ENCODE measurements around the gene CAMTA1.

CAMTA1 gene

GRCh38 chr1:7658099-7658498 lies 872.8 kb downstream of the CAMTA1 start:
- no peak for DNase-seq (ENCODE audit: low spot score)

GRCh38 chr1:7659514-7659913 lies 874.3 kb downstream of the CAMTA1 start:
- DNase-seq (ENCODE audit: low spot score), result no peak

- no peak for DNase-seq (ENCODE audit: low spot score)
Measured at GRCh38 chr1:7663451-7664146, 878.3 kb downstream of the CAMTA1 start.

- DNase-seq (ENCODE audit: low spot score), result no peak
Measured at GRCh38 chr1:7664147-7664892, 879.1 kb downstream of the CAMTA1 start.

GRCh38 chr1:7664893-7665250 lies 879.6 kb downstream of the CAMTA1 start:
- no peak for DNase-seq (ENCODE audit: low spot score)

GRCh38 chr1:7666249-7666648 lies 881.0 kb downstream of the CAMTA1 start:
- DNase-seq (ENCODE audit: low spot score), result no peak

- no peak for DNase-seq (ENCODE audit: low spot score)
Measured at GRCh38 chr1:7667159-7667558, 881.9 kb downstream of the CAMTA1 start.

GRCh38 chr1:7667625-7668218 lies 882.5 kb downstream of the CAMTA1 start:
- peak; percentile 95 for DNase-seq (ENCODE audit: low spot score)

GRCh38 chr1:7669559-7670311 lies 884.5 kb downstream of the CAMTA1 start:
- DNase-seq (ENCODE audit: low spot score), result peak; percentile 84

- no peak for DNase-seq (ENCODE audit: low spot score)
Measured at GRCh38 chr1:7670334-7671145, 885.3 kb downstream of the CAMTA1 start.

- DNase-seq (ENCODE audit: low spot score), result no peak
Measured at GRCh38 chr1:7671146-7671465, 885.9 kb downstream of the CAMTA1 start.

GRCh38 chr1:7671676-7672075 lies 886.4 kb downstream of the CAMTA1 start:
- DNase-seq (ENCODE audit: low spot score), result no peak

- no peak for DNase-seq (ENCODE audit: low spot score)
Measured at GRCh38 chr1:7672864-7673263, 887.6 kb downstream of the CAMTA1 start.

GRCh38 chr1:7674972-7675371 lies 889.7 kb downstream of the CAMTA1 start:
- no peak for DNase-seq (ENCODE audit: low spot score)

- DNase-seq (ENCODE audit: low spot score), result no peak
Measured at GRCh38 chr1:7675431-7676273, 890.4 kb downstream of the CAMTA1 start.

GRCh38 chr1:7676274-7676945 lies 891.2 kb downstream of the CAMTA1 start:
- DNase-seq (ENCODE audit: low spot score), result no peak

GRCh38 chr1:7677111-7677510 lies 891.9 kb downstream of the CAMTA1 start:
- no peak for DNase-seq (ENCODE audit: low spot score)

GRCh38 chr1:7677815-7678214 lies 892.6 kb downstream of the CAMTA1 start:
- no peak for DNase-seq (ENCODE audit: low spot score)

GRCh38 chr1:7678491-7679158 lies 893.4 kb downstream of the CAMTA1 start:
- DNase-seq (ENCODE audit: low spot score), result no peak

Data from Ammon's horn (tissue), 1 donor.